Renal cortical epithelial cell (primary cell): Measurements from ENCODE around the gene PBX1. TPM values are rescaled to one million over a fixed set of nuclear protein-coding genes. Genes with fewer than 3 reads are reported as not detected.
A peak's percentile ranks its signal among the peaks of the same experiment; 100 is the strongest.

ENCODE experiments used
- DNase-seq: peaks from one replicate; pipeline ENCODE4 v3.0.0-alpha.2; 2011; ENCODE audit warnings: low read depth
- total RNA-seq: library from RNA; depleted of rRNA; stranded (reverse); fragments of >200 nt; gene quantifications from 2 replicates; pipeline ENCODE4 v1.2.3, GENCODE V29; 2014

PBX1 gene
- total RNA-seq, 1 donor from 2014 or later, result 20.5 TPM

- DNase-seq, result no peak
Measured at GRCh38 chr1:164777518-164777917, 218.5 kb downstream of the PBX1 start.

- no peak for DNase-seq
Measured at GRCh38 chr1:164779376-164779775, 220.4 kb downstream of the PBX1 start.

DNA sequence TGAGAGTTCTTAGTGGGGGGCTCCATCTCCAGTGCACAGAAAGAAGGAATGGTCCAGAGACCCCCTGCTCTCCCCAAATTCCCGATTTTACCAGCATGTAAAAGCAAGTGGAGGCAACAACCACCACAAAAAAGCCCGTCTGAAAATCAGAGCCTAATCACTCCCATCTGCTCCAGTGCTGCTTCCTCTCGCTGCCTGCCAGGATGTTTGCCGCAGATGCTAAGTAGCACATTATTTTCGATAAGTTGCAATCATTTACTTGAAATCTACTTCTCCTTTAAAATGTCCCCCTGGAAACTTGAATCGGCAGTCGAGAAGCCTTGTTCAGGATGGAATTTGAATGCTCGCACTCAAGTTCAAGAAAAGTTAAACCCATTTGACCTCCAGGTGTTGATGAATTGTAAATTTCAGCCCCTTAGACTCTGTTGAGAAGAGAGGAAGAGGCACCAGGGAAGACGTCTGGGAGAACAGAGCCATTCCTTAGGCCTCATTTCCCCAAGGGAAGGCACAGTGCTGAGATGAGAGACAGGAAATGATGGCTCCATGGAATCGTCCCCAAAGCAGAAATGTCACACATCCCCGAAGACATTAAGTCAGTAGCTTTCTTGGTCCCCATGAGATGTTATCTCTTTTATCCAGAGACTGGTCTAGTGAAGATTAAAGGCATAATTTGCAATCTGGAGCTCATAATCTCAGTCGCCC is 221.3 kb downstream of the PBX1 start:
- DNase-seq, result no peak

DNA sequence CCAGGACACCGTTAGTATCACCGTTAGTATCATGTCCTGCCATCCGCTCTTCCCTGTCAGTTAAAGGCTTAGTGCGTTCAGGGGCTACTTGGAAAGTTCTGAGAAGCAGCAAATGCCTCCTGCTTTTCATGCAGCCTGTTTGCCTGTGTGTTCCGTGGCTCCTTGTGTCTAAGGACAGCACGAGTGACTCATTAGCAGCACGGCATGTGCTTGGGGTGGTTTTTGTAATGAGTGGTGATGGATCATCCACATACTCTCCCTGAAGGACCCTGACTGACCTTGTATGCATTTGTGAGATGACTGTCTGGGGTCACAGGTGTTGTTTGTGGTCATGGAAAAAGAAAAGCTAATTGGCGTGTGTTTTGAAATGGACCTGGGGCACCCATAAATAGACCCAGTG is 221.9 kb downstream of the PBX1 start:
- peak; percentile 88 for DNase-seq

DNA sequence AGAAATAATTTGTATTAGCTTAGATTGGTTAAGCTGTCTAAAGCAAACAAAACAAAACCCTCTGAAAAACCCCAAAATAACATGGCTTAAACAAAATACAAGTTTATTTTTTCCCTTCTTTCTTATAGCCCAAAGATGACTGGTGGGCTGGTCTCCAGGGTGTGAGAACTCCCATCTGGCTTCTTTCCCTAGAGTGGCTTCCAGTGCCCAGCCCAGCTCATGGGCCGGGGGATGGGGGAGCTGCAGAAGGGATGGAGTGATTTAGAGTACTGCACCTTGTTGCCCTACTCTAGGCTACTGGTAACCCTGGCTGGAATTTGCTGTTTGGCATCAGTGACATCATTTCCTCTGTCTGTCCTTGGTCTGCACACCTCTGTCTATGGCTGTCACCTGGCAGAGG is 223.0 kb downstream of the PBX1 start:
- no peak for DNase-seq

GRCh38 chr1:164783778-164784555 is 225.0 kb downstream of the PBX1 start:
- DNase-seq, result no peak

GRCh38 chr1:164784960-164785359 is 226.0 kb downstream of the PBX1 start:
- no peak for DNase-seq

- DNase-seq, result no peak
Measured at GRCh38 chr1:164785841-164786534, 227.0 kb downstream of the PBX1 start.

DNA sequence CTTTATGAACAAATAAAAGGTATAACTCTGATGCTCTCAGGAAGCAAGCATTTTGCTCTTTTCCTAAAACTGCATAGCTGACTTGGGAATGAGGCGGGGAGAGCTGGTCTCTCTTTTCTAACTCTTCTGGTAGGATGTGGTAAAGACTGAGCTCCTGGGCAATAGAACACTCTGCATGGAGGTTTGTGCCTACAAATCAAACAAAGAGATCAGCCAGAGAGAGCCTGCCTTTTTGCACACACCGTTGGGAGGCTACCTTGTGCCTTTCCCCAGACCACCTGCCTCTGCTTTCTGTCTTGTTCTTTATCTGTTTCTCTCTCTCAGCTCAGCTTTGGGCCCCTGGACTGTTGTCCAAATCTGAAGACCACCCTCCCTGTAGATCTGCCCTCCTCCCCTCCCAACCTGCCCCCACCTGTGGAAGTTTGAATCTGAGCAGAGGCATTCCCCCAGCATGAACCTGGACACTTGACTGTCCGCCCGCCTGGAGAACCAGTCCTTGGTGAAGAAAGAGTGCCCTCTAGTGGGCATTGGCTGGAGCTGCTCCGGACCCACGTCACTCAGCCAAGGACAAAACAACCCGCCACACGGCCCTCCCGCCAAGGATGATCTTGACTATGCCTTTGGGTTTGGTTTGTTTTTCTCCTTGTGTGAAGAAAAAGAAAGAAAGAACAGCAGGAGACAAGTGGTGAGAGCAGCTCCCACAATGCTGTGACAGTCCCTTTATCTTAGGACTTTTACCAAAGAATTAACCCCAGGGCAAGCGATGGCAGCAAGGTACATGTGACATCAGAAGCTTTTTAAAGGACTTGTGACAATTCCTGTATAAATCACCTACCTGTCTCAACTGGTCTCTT is 228.2 kb downstream of the PBX1 start:
- DNase-seq, result peak; percentile 59

DNA sequence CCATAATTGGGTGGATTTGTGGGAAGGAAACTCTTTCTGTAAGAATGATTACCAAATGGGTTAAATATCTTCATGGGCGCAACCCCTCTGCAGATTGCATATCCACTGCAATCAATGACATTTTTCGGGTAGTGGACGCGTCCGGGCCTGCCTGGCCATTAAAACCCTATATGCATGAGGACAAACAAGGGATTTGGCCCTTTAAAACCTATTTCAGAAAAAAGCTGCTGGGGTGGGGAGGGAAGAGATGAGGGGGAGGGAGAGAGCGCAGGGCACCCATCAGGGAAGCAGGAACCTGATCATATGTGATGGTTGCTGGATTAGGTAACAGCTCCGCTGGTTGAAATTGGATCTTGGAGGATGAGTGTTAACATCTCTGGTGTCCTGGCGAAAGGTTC is 228.8 kb downstream of the PBX1 start:
- DNase-seq, result no peak

- DNase-seq, result no peak
Measured at GRCh38 chr1:164790081-164790480, 231.1 kb downstream of the PBX1 start.

- no peak for DNase-seq
Measured at GRCh38 chr1:164792410-164793004, 233.5 kb downstream of the PBX1 start.

DNA sequence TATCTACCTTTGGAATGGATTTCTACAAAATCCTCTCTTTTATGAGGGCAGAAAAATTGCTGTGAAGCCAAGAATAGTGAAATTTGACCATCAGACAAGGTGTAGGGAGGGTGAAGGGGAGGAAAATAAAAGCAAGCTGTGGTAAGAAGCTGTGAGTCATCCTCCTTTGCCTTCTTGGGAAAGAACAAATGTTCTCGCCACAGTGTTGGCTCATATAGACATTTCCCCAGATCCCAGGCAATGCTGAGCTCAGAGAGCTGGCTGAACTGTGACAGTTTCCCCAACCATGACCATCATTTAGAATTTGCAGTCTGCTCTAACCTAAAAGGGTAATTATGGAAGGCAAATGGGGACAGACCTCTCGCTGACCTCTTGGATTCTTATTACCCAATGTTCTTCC is 235.4 kb downstream of the PBX1 start:
- peak; percentile 98 for DNase-seq

DNA sequence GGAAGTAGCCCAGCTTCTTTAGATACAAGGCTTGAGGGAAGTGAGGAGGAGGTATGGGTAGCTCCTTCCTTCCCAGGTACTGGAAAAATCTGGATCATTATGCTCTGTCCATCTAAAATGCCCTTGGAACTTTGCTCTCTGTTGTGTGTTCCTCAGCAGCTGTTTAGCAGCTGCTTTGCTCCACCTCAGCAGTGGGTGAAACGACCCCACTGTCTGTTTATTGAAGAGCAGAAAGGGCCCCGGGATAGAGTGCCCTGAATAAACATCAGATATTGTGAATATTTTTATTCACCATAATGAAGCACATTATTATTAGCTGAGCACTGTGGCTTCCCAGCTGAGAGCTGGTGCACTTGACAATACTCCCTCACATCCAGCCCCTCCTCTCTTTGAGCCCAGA is 237.9 kb downstream of the PBX1 start:
- no peak for DNase-seq

- no peak for DNase-seq
Measured at GRCh38 chr1:164801246-164801731, 242.3 kb downstream of the PBX1 start.

DNA sequence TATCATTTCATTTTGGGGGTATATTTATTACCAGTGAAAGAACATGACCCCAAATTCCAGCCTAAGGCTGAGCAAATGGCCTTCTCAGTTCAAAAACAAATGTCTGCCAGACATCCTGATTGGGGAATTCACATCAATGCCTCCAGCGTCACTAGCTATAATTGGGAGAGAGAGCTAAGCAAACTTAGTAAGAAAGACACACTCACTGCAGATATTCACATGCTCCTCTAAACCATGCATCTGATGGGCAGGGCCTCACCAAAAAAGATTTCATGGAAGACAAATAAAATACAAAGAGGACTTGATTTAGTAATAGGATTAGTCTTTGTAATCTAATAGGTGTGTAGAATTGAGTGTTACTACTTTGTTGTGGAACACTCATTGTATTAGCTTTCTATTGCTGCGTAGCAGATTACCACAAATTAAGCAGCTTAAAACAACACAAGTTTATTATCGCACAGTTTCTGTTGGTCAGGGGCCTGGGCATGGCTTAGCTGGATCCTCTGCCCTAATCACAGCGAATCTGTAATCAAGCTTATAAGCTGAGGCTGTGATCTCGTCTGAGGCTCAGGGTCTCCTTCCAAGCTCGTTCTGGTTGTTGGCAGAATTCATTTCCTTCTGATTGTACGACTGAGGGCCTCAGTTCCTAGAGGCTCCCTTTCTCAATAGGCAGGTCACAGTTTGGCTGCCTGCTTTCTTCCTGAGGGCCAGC is 243.0 kb downstream of the PBX1 start:
- no peak for DNase-seq

DNA sequence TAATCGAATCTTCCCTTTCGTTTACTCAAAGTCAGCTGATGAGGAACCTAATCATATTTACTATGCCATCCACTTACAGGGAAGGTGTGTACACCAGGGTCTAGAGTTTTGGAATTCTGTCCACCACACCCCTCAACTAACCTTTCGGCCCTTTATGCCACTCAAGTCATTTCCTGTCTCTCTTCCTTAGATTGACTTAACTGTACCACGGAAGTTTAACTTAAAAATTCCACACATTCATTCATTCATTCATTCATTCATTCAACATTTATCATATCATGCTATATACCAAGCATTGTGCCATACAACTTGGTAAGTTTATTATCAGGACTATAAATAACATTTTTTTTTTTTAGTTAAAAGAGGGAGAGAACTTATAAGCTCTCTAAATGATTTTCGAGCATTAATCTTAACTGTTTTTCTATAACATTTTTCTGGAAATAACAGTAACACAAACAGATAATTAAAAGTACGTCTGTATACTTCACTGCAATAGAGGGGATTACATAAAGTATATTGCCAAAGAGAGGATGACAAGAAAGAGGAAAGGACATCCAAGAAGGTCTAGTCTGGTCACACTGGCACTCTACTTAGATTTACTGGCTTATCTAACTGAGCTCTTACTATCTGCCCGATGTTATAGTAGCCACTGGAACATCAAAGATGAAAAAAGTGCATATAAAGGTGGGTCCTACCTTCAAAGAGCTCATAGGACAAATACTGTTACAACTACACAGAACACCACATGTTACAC is 243.7 kb downstream of the PBX1 start:
- no peak for DNase-seq

GRCh38 chr1:164803366-164803765 is 244.4 kb downstream of the PBX1 start:
- peak; percentile 30 for DNase-seq

- DNase-seq, result no peak
Measured at GRCh38 chr1:164804366-164804765, 245.4 kb downstream of the PBX1 start.

- no peak for DNase-seq
Measured at GRCh38 chr1:164805399-164805798, 246.4 kb downstream of the PBX1 start.
